Osteoblast (primary cell): ENCODE data around the gene GPC5. TPM values are rescaled to one million over a fixed set of nuclear protein-coding genes. Genes with fewer than 3 reads are reported as not detected.

Experiments used
- DNase-seq: peaks from one replicate; pipeline ENCODE4 v3.0.0; 2011; ENCODE audit warnings: low spot score, mixed read lengths; ENCODE audit not compliant: insufficient read length; ENCODE audit errors: missing footprints
- H2AFZ ChIP-seq: 2 replicates; pipeline ENCODE4 v1.6.0; 2011; ENCODE audit warnings: mild to moderate bottlenecking, low read length
- H3K27ac ChIP-seq: 2 replicates; pipeline ENCODE4 v1.5.1; 2011; ENCODE audit warnings: mild to moderate bottlenecking, low read depth, low read length, moderate library complexity
- H3K27me3 ChIP-seq: 2 replicates; pipeline ENCODE4 v1.6.0; 2012; ENCODE audit warnings: mild to moderate bottlenecking, control low read depth, inconsistent platforms, low read length, moderate library complexity; ENCODE audit not compliant: insufficient read depth
- H3K36me3 ChIP-seq: 2 replicates; pipeline ENCODE4 v1.5.1; 2011; ENCODE audit warnings: mild to moderate bottlenecking, low read length, control low read depth, moderate library complexity; ENCODE audit not compliant: insufficient read depth
- H3K4me1 ChIP-seq: 2 replicates; pipeline ENCODE4 v1.5.1; 2011; ENCODE audit warnings: mild to moderate bottlenecking, low read length, control low read depth, moderate library complexity; ENCODE audit not compliant: insufficient read depth
- H3K4me2 ChIP-seq: 2 replicates; pipeline ENCODE4 v1.6.0; 2011; ENCODE audit warnings: mild to moderate bottlenecking, low read length; ENCODE audit not compliant: insufficient read depth
- H3K4me3 ChIP-seq: fragments of 200-600 bp; sonication (generic); 3 replicates; pipeline ENCODE4 v1.5.1; 2012; ENCODE audit warnings: mild to moderate bottlenecking, low read length, inconsistent platforms; ENCODE audit not compliant: insufficient read depth
- H3K79me2 ChIP-seq: 2 replicates; pipeline ENCODE4 v1.6.0; 2012; ENCODE audit warnings: mild to moderate bottlenecking, low read length, control low read depth, inconsistent platforms; ENCODE audit not compliant: insufficient read depth
- H3K9me3 ChIP-seq: 2 replicates; pipeline ENCODE4 v1.5.1; 2011; ENCODE audit warnings: low read depth, low read length, control low read depth
- H4K20me1 ChIP-seq: 2 replicates; pipeline ENCODE4 v1.6.0; 2012; ENCODE audit warnings: mild to moderate bottlenecking, low read length, control low read depth; ENCODE audit not compliant: insufficient read depth
- total RNA-seq: library from RNA; depleted of rRNA; stranded (reverse); fragments of >200 nt; gene quantifications from 2 replicates; pipeline ENCODE4 v1.2.3, GENCODE V29; 2012
- TF ChIP-seq, protein P1 (sequence below): IDR thresholded peaks from 2 replicates; pipeline ENCODE4 v1.5.1; 2011; ENCODE audit warnings: mild to moderate bottlenecking, low read depth, low read length, moderate library complexity; ENCODE audit errors: extremely low read depth

The GPC5 gene
- total RNA-seq, 1 donor = 0.36 TPM

DNA sequence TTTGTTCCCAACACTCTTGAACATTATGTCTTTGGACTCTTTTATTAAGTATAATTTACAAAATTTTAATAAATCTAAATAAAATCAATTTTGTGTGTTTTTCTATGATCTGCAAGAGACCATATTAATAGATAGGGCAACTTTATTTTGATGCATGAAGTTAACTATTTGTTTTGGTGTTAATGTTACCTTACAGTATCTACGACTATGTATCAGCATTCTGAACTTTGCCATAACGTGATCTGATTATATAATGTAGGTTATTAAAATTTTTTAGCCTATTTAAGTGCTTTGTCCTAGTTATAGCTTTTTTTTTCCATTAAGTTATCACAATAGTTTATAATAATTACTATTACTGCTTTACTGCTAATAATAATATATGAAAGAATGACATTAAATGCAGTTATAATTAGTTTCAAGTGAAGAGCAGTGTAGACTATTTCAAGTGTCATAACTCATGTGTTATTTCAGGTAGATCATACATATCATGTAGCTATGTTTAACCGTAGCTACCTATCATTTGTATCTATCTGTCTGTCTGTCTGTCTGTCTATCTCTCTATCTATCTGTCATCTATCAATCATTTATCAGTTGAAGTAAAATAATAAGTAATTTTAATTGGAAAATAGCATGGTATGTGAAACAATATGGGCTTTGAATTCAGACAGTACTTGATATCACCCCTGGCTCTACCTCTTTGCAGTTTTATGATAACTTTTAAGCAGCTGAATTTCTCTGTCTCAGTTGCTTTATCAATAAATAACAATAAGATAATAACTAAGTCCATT is 229.7 kb downstream of the GPC5 start:
- Histone ChIP-seq H3K79me2 (no peaks in the 10 kb centered on the region), H3K27ac (no peak overlapping the region), H3K4me2 (no peak overlapping the region), H3K9me3 (no peaks in the 10 kb centered on the region), H3K4me1 (no peaks in the 10 kb centered on the region), H4K20me1 (no peaks in the 10 kb centered on the region), H2AFZ (no peak overlapping the region), H3K4me3 (no peak overlapping the region), H3K36me3 (no peaks in the 10 kb centered on the region), H3K27me3 (no peaks in the 10 kb centered on the region)
- DNase-seq = peak; percentile 3
- TF ChIP-seq, protein P1, sequence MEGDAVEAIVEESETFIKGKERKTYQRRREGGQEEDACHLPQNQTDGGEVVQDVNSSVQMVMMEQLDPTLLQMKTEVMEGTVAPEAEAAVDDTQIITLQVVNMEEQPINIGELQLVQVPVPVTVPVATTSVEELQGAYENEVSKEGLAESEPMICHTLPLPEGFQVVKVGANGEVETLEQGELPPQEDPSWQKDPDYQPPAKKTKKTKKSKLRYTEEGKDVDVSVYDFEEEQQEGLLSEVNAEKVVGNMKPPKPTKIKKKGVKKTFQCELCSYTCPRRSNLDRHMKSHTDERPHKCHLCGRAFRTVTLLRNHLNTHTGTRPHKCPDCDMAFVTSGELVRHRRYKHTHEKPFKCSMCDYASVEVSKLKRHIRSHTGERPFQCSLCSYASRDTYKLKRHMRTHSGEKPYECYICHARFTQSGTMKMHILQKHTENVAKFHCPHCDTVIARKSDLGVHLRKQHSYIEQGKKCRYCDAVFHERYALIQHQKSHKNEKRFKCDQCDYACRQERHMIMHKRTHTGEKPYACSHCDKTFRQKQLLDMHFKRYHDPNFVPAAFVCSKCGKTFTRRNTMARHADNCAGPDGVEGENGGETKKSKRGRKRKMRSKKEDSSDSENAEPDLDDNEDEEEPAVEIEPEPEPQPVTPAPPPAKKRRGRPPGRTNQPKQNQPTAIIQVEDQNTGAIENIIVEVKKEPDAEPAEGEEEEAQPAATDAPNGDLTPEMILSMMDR = no peak

DNA sequence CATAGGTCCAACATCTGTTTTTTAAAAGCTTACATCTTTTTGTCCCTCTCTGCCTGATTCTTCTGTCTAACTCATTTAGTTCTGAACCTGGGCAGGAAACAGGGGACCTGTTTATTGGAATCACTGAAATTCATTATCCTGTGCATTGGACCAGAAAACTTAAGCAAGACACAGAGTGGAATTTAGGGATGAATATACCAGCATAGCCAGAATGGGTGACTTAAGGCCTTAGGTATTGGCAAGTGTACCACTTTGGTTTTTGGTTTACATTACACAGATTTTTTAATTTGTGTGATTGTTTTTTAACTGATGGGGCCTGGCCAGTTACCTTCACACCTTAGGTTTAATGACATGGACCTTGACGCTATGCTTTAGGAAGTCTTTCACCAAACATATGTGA is 232.5 kb downstream of the GPC5 start:
- Histone ChIP-seq H3K4me3 (no peak overlapping the region), H3K36me3 (no peaks in the 10 kb centered on the region), H2AFZ (no peak overlapping the region), H3K4me2 (no peak overlapping the region), H3K27me3 (no peaks in the 10 kb centered on the region), H3K79me2 (no peaks in the 10 kb centered on the region), H3K9me3 (no peaks in the 10 kb centered on the region), H3K27ac (no peak overlapping the region), H3K4me1 (no peaks in the 10 kb centered on the region), H4K20me1 (no peaks in the 10 kb centered on the region)
- TF ChIP-seq, protein P1 = no peak
- DNase-seq = no peak

DNA sequence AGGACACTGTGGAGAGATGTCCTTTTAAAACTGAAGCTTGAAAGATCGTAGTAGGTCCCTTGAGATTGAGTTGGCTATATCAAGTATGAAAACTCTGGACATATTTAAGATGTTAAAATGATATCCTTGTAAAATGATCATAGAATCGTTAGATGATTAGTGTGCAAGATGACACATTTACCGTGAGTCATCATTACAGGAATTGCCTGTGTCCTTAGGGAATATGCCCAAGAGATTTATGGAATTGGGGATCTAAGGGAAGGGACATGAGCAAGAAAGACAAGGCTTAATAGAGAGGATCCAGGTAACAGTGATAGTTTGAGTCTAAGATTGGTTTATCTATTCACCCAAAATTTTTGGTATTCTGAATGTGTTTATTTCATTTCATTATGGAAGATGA is 233.7 kb downstream of the GPC5 start:
- no peak for DNase-seq

DNA sequence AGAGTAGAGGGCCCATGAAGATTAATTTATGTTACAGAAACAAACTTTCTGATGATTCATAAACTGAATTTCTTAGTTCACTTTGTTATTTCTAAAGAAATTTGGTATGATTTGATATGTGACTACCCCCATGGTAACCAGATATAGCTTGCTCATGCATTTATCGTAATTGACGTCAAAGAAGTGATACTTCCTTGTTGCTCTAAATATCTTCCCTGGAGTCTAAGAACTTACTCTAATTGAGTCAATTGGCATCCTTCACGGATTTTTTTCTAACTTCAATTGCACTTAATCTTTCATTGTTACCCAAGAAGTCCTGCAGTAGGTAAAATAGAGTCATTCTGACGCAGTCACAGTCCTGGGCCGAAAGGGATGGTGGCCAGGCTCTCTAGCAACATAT is 240.9 kb downstream of the GPC5 start:
- Histone ChIP-seq H2AFZ (no peak overlapping the region), H3K36me3 (no peaks in the 10 kb centered on the region), H3K79me2 (no peaks in the 10 kb centered on the region), H3K4me1 (no peaks in the 10 kb centered on the region), H3K27ac (no peak overlapping the region), H3K4me2 (no peak overlapping the region), H3K27me3 (no peaks in the 10 kb centered on the region), H3K9me3 (no peaks in the 10 kb centered on the region), H4K20me1 (no peaks in the 10 kb centered on the region), H3K4me3 (no peak overlapping the region)
- TF ChIP-seq, protein P1 = no peak
- DNase-seq = no peak

More for the DNA sequence above, 233.7 kb downstream of the GPC5 start:
- Histone ChIP-seq H3K4me2 (no peak overlapping the region), H3K36me3 (no peaks in the 10 kb centered on the region), H3K27ac (no peak overlapping the region), H3K79me2 (no peaks in the 10 kb centered on the region), H3K9me3 (no peaks in the 10 kb centered on the region), H3K4me3 (no peak overlapping the region), H4K20me1 (no peaks in the 10 kb centered on the region), H2AFZ (no peak overlapping the region), H3K27me3 (no peaks in the 10 kb centered on the region), H3K4me1 (no peaks in the 10 kb centered on the region)
- TF ChIP-seq, protein P1 = no peak
